Astrocyte (in vitro differentiated cells and primary cell): ENCODE results near the gene ANKDD1A.

Source experiments
- CTCF ChIP-seq: IDR thresholded peaks from 2 replicates; pipeline ENCODE4 v1.5.1; 2011; ENCODE audit warnings: low read depth, mild to moderate bottlenecking, inconsistent platforms, low read length, moderate library complexity; ENCODE audit not compliant: insufficient read depth
- EZH2 ChIP-seq: IDR thresholded peaks from 2 replicates; pipeline ENCODE4 v1.6.1; 2012; ENCODE audit warnings: mild to moderate bottlenecking, low read length, inconsistent platforms; ENCODE audit not compliant: insufficient read depth

GRCh38 chr15:64969401-64969800, 57.7 kb downstream of the ANKDD1A start:
- TF ChIP-seq CTCF (no peak), EZH2 (no peak)
